ENCODE measurements around the gene TTLL10. TPM values are rescaled to one million over a fixed set of nuclear protein-coding genes. Genes with fewer than 3 reads are reported as not detected.

TTLL10 gene
- total and polyA plus RNA-seq, 2 of the 8 experiments (the other 6 are each of a cell fraction or from before 2014, with no cell fraction given) = 1.1 to 1.7 TPM

GRCh38 chr1:1213345-1214265, 39.9 kb downstream of the TTLL10 start, which contains the start of gene TNFRSF4:
Gene TNFRSF4 (minus strand): TSS chr1:1214153. CDS start chr1:1214127, 26 bp downstream.
- Histone ChIP-seq H3K56ac (replicated peaks; ENCODE audit: insufficient read length, low read depth, low read length) (no peak within 1 kb of the TSS), H3K4ac (replicated peaks; ENCODE audit: insufficient read length, low read depth, low read length) (no peak within 1 kb of the TSS), H4K5ac (ENCODE audit: insufficient read length, low read depth, low read length) (no peak within 1 kb of the TSS), H2BK5ac (ENCODE audit: low read depth, low read length) (no peak within 1 kb of the TSS), H4K8ac (ENCODE audit: extremely low read depth, insufficient read depth, low read length) (peak within 1 kb of the TSS; percentile 68), H3K4me1 (replicated peaks in 1 of 4; ENCODE audit: control insufficient read depth in 3 of 4, insufficient read depth in 4 of 4, low read length in 3 of 4) (no peaks in the 10 kb centered on the region; a peak in 1 of 7 replicates), H3K18ac (ENCODE audit: extremely low read depth, low read length) (no peak within 1 kb of the TSS), H3K23ac (ENCODE audit: insufficient read length) (no peak within 1 kb of the TSS), H2BK12ac (ENCODE audit: low read depth, low read length) (no peak within 1 kb of the TSS), H3K79me1 (ENCODE audit: low read depth, low read length) (no peaks in the 10 kb centered on the region), H3K9ac (replicated peaks in 1 of 4; ENCODE audit: extremely low read depth in 1 of 4, low read depth in 3 of 4, low read length in 3 of 4) (no peak within 1 kb of the TSS), H2BK15ac (ENCODE audit: low read length) (no peak within 1 kb of the TSS), H3K9me3 (ENCODE audit: insufficient read depth in 2 of 2, low read depth in 1 of 2, low read length in 1 of 2) (no peaks in the 10 kb centered on the region), H4K20me1 (replicated peaks in 1 of 2; ENCODE audit: control insufficient read depth in 1 of 2, insufficient read depth in 2 of 2, low read length in 2 of 2) (peaks cover 3 to 7% of the 10 kb centered on the region in 2 experiments), H3K27me3 (replicated peaks in 1 of 4; ENCODE audit: control insufficient read depth in 3 of 4, extremely low read depth in 1 of 4, insufficient read depth in 3 of 4, low read length in 3 of 4) (no peaks in the 10 kb centered on the region), H4K91ac (replicated peaks; ENCODE audit: insufficient read length, low read length) (no peak within 1 kb of the TSS), H2AFZ (ENCODE audit: low read length) (no peak within 1 kb of the TSS), H3K4me3 (ENCODE audit: extremely low read depth in 1 of 4, insufficient read depth in 2 of 4, low read depth in 3 of 4, low read length in 4 of 4) (no peak within 1 kb of the TSS), H3K27ac (ENCODE audit: low read depth, low read length) (no peak within 1 kb of the TSS), H3K23me2 (ENCODE audit: low read depth, low read length) (no peaks in the 10 kb centered on the region), H2BK20ac (ENCODE audit: low read length) (no peak within 1 kb of the TSS), H2AK5ac (ENCODE audit: low read depth, low read length) (no peak within 1 kb of the TSS), H3K4me2 (ENCODE audit: insufficient read depth in 1 of 2, low read depth in 2 of 2, low read length in 2 of 2) (no peak within 1 kb of the TSS), H2BK120ac (replicated peaks; ENCODE audit: low read depth, low read length) (no peak within 1 kb of the TSS), H3K79me2 (ENCODE audit: control insufficient read depth in 1 of 2, insufficient read depth in 2 of 2, low read length in 2 of 2) (no peaks in the 10 kb centered on the region), H3K36me3 (ENCODE audit: control insufficient read depth in 2 of 4, insufficient read depth in 4 of 4, low read length in 3 of 4) (peaks cover 0 to 16% (median 4%) of the 10 kb centered on the region in 4 experiments; a peak in 5 of 8 replicates), H3K14ac (ENCODE audit: insufficient read length) (no peak within 1 kb of the TSS)
- FAIRE-seq (no peak), DNase-seq (ENCODE audit: low read depth in 1 of 2, low spot score in 2 of 2) (no peak)
- CTCF ChIA-PET (ENCODE audit: partially characterized antibody) = interaction anchor here (0.6 to 2.2 kb wide), 5 partner anchors 16 to 150 kb away, joined by 3 to 9 read pairs (median 3); partner anchors contain the start of gene TTLL10
- POLR2A ChIA-PET (ENCODE audit: partially characterized antibody) = interaction anchor here (4.3 kb wide), 1 partner anchor 13 kb away, joined by 15 read pairs; no protein-coding TSS in a partner anchor
- 91% methylated on average over 33 of the region's 56 CpGs; no CpG with 5 or more reads in 1 of the 2 experiments for WGBS, 2 experiments (ENCODE audit: extremely low coverage in 1 of 2, insufficient coverage in 1 of 2, insufficient read length in 1 of 2, insufficient replicate concordance in 2 of 2, low coverage in 1 of 2, low lambda C conversion rate in 2 of 2, missing lambda C conversion rate in 1 of 2)
- TF ChIP-seq BRCA1 (IDR thresholded peaks at IDR 0.05; ENCODE audit: low read depth, low read length) (no peak), RNF2 (IDR thresholded peaks at IDR 0.05; ENCODE audit: borderline replicate concordance, low read depth, low read length, missing control alignments, poor library complexity, severe bottlenecking) (no peak), SP1 (IDR thresholded peaks at IDR 0.05; ENCODE audit: low read depth, low read length) (no peak), KDM4A (IDR thresholded peaks at IDR 0.05; ENCODE audit: low read depth, low read length, severe bottlenecking) (no peak), CREB1 (IDR thresholded peaks at IDR 0.05) (no peak), MAFK (IDR thresholded peaks at IDR 0.05; ENCODE audit: low read depth, low read length) (no peak), HDAC6 (IDR thresholded peaks at IDR 0.05; ENCODE audit: low read depth, low read length) (no peak), POLR2A (IDR thresholded peaks at IDR 0.05; ENCODE audit: control extremely low read depth in 1 of 2, low read depth in 2 of 2, low read length in 2 of 2) (no peak), POLR2AphosphoS5 (IDR thresholded peaks at IDR 0.05; ENCODE audit: low read depth, low read length) (no peak), TCF12 (IDR thresholded peaks at IDR 0.05; ENCODE audit: low read depth, low read length) (no peak), SIX5 (IDR thresholded peaks at IDR 0.05; ENCODE audit: low read depth, low read length) (no peak), E2F6 (IDR thresholded peaks at IDR 0.05) (no peak)

Data from H1 (cell line).